WTC11 (cell line): ENCODE measurements around the gene KANK4. TPM values are rescaled to one million over a fixed set of nuclear protein-coding genes. Genes with fewer than 3 reads are reported as not detected.

Experiments
- ATAC-seq: fragments of 200-7000 bp; cut with Tn5 transposase; 2 replicates; pipeline ENCODE4 v1.10.0; 2021; ENCODE audit warnings: mild to moderate bottlenecking, moderate library complexity
- CTCF ChIA-PET: fragments of 300-600 bp; sonication (Branson Sonifier 250); formaldehyde crosslinking; loops from one replicate; lab custom pipeline; 2021; ENCODE audit warnings: antibody characterized with exemption; lab: Charles Lee
- POLR2A ChIA-PET: fragments of 350-600 bp; sonication (Branson Sonifier 250); formaldehyde crosslinking; loops from one replicate; lab custom pipeline; 2021; ENCODE audit warnings: antibody characterized with exemption; lab: Charles Lee
- DNase-seq: peaks from one replicate; pipeline ENCODE4 v3.0.0; 2021; ENCODE audit warnings: low spot score
- H3K27ac Mint-ChIP-seq: 2 replicates; pipeline ENCODE4 v1.8.0; 2021; ENCODE audit warnings: mixed read lengths
- H3K27me3 Mint-ChIP-seq: 2 replicates; pipeline ENCODE4 v1.8.0; 2021; ENCODE audit warnings: low read depth, mild to moderate bottlenecking, moderate library complexity, mixed read lengths
- H3K36me3 Mint-ChIP-seq: 2 replicates; pipeline ENCODE4 v1.8.0; 2021; ENCODE audit warnings: mixed read lengths
- H3K4me1 Mint-ChIP-seq: 2 replicates; pipeline ENCODE4 v1.8.0; 2022; ENCODE audit warnings: mixed read lengths
- H3K4me3 Mint-ChIP-seq: 2 replicates; pipeline ENCODE4 v1.8.0; 2021; ENCODE audit warnings: mild to moderate bottlenecking, moderate library complexity, mixed read lengths
- H3K9me3 Mint-ChIP-seq: 2 replicates; pipeline ENCODE4 v1.8.0; 2021; ENCODE audit warnings: mixed read lengths
- ATF1 ChIP-seq: sonication (generic); formaldehyde crosslinking; IDR thresholded peaks from 2 replicates; pipeline ENCODE4 v1.8.1; 2023; ENCODE audit warnings: mild to moderate bottlenecking, moderate library complexity, missing genetic modification reagents
- ATF2 ChIP-seq: sonication (generic); formaldehyde crosslinking; IDR thresholded peaks from 2 replicates; pipeline ENCODE4 v1.8.1; 2022; ENCODE audit warnings: low read depth, missing genetic modification reagents, borderline replicate concordance
- E2F4 ChIP-seq: sonication (generic); formaldehyde crosslinking; IDR thresholded peaks from 2 replicates; pipeline ENCODE4 v1.8.1; 2022; ENCODE audit warnings: low read depth, mild to moderate bottlenecking, moderate library complexity, missing genetic modification reagents, borderline replicate concordance
- ETV6 ChIP-seq: sonication (generic); formaldehyde crosslinking; IDR thresholded peaks from 2 replicates; pipeline ENCODE4 v1.8.1; 2022; ENCODE audit warnings: mild to moderate bottlenecking, missing genetic modification reagents
- FOXP4 ChIP-seq: sonication (generic); formaldehyde crosslinking; IDR thresholded peaks from 2 replicates; pipeline ENCODE4 v1.8.0; 2022; ENCODE audit warnings: mild to moderate bottlenecking, missing genetic modification reagents
- JAZF1 ChIP-seq: fragments of 250-450 bp; sonication (Bioruptor Pico); IDR thresholded peaks from 2 replicates; pipeline ENCODE4 v1.9.0; 2021; ENCODE audit warnings: moderate library complexity, mild to moderate bottlenecking, inconsistent platforms
- JUN ChIP-seq: sonication (generic); formaldehyde crosslinking; IDR thresholded peaks from 2 replicates; pipeline ENCODE4 v1.8.0; 2023; ENCODE audit warnings: mild to moderate bottlenecking, missing genetic modification reagents
- MLX ChIP-seq: sonication (generic); formaldehyde crosslinking; IDR thresholded peaks from 2 replicates; pipeline ENCODE4 v1.8.1; 2023; ENCODE audit warnings: mild to moderate bottlenecking, missing genetic modification reagents, moderate library complexity
- NFATC4 ChIP-seq: fragments of 250-450 bp; sonication (Bioruptor Pico); IDR thresholded peaks from 2 replicates; pipeline ENCODE4 v1.9.0; 2021; ENCODE audit warnings: mild to moderate bottlenecking
- NFE2L1 ChIP-seq: sonication (generic); formaldehyde crosslinking; IDR thresholded peaks from 2 replicates; pipeline ENCODE4 v1.8.1; 2023; ENCODE audit warnings: missing genetic modification reagents
- NFYB ChIP-seq: sonication (generic); formaldehyde crosslinking; conservative IDR thresholded peaks from 2 replicates; pipeline ENCODE4 v1.8.0; 2022; ENCODE audit warnings: low read depth, missing genetic modification reagents
- NR2C2 ChIP-seq: sonication (generic); formaldehyde crosslinking; IDR thresholded peaks from 2 replicates; pipeline ENCODE4 v1.8.0; 2022; ENCODE audit warnings: mild to moderate bottlenecking, missing genetic modification reagents
- OVOL2 ChIP-seq: fragments of 250-450 bp; sonication (Bioruptor Pico); IDR thresholded peaks from 2 replicates; pipeline ENCODE4 v1.9.0; 2021; ENCODE audit warnings: mild to moderate bottlenecking, borderline replicate concordance
- SMAD4 ChIP-seq: sonication (generic); formaldehyde crosslinking; IDR thresholded peaks from 2 replicates; pipeline ENCODE4 v1.8.0; 2022; ENCODE audit warnings: mild to moderate bottlenecking, missing genetic modification reagents
- ZNF138 ChIP-seq: sonication (generic); formaldehyde crosslinking; conservative IDR thresholded peaks from 2 replicates; pipeline ENCODE4 v1.8.1; 2022; ENCODE audit warnings: mild to moderate bottlenecking, moderate library complexity, missing genetic modification reagents
- ZNF219 ChIP-seq: sonication (generic); formaldehyde crosslinking; IDR thresholded peaks from 2 replicates; pipeline ENCODE4 v1.8.0; 2023; ENCODE audit warnings: missing genetic modification reagents, mild to moderate bottlenecking, borderline replicate concordance
- ZNF317 ChIP-seq: sonication (generic); formaldehyde crosslinking; IDR thresholded peaks from 2 replicates; pipeline ENCODE4 v1.8.1; 2023; ENCODE audit warnings: low read depth, mild to moderate bottlenecking, moderate library complexity, missing genetic modification reagents, borderline replicate concordance
- ZNF396 ChIP-seq: fragments of 250-450 bp; sonication (Bioruptor Pico); IDR thresholded peaks from 2 replicates; pipeline ENCODE4 v1.8.0; 2021; ENCODE audit warnings: mild to moderate bottlenecking, moderate library complexity, borderline replicate concordance
- total RNA-seq: library from RNA; stranded (reverse); gene quantifications from 3 replicates; pipeline ENCODE4 v1.2.3, GENCODE V29; 2021

Gene KANK4
- total RNA-seq, 1 experiment from 2014 or later, result 0.35 TPM

GRCh38 chr1:62336995-62337705, 17.9 kb upstream of the KANK4 start (continued):
- TF ChIP-seq FOXP4 (CRISPR knock-in tag) (no peak), NR2C2 (CRISPR knock-in tag) (no peak), JUN (CRISPR knock-in tag) (no peak), ZNF138 (no peak), OVOL2 (CRISPR knock-in tag) (no peak), E2F4 (CRISPR knock-in tag) (no peak)
- TF ChIP-seq, all 79 proteins: peak for 0

GRCh38 chr1:62336638-62336994, 17.4 kb upstream of the KANK4 start:
- Mint-ChIP-seq H3K27ac (no peak overlapping the region), H3K27me3 (no peaks in the 10 kb centered on the region; the same call in none of the 2 replicates), H3K4me1 (peaks cover 19% of the 10 kb centered on the region), H3K36me3 (no peaks in the 10 kb centered on the region), H3K9me3 (peaks cover 2% of the 10 kb centered on the region; the same call in 1 of the 2 replicates), H3K4me3 (no peak overlapping the region)
- ATAC-seq (peak; percentile 11), DNase-seq (no peak)
- ChIA-PET CTCF (interaction anchor here (1.7 kb wide), 1 partner anchor 57 kb away, joined by 9 read pairs; no protein-coding TSS in a partner anchor), POLR2A (no interaction called here)
- TF ChIP-seq NFYB (no peak), JAZF1 (CRISPR knock-in tag) (no peak), MLX (no peak), ZNF317 (no peak), ATF1 (CRISPR knock-in tag) (no peak), SMAD4 (CRISPR knock-in tag) (no peak), E2F4 (CRISPR knock-in tag) (no peak), NFATC4 (no peak), NFE2L1 (CRISPR knock-in tag) (no peak), ZNF396 (CRISPR knock-in tag) (no peak), ETV6 (CRISPR knock-in tag) (no peak)

GRCh38 chr1:62335656-62336055, 16.4 kb upstream of the KANK4 start:
- ATAC-seq, result no peak
- Mint-ChIP-seq H3K9me3 (peaks cover 4% of the 10 kb centered on the region; the same call in 1 of the 2 replicates), H3K36me3 (no peaks in the 10 kb centered on the region)
- CTCF ChIA-PET, result no interaction called here
- TF ChIP-seq ZNF219 (CRISPR knock-in tag) (no peak), ATF2 (CRISPR knock-in tag) (no peak)
- TF ChIP-seq, all 79 proteins: peak for 0
- peaks cover 19% of the 10 kb centered on the region for H3K4me1 Mint-ChIP-seq
- H3K27me3 Mint-ChIP-seq, result no peaks in the 10 kb centered on the region; the same call in 1 of the 2 replicates
- POLR2A ChIA-PET, result no interaction called here
- no peak for DNase-seq
- H3K27ac Mint-ChIP-seq, result no peak overlapping the region
- no peak overlapping the region for H3K4me3 Mint-ChIP-seq
